ENCODE data around the gene PRSS8.

DNA sequence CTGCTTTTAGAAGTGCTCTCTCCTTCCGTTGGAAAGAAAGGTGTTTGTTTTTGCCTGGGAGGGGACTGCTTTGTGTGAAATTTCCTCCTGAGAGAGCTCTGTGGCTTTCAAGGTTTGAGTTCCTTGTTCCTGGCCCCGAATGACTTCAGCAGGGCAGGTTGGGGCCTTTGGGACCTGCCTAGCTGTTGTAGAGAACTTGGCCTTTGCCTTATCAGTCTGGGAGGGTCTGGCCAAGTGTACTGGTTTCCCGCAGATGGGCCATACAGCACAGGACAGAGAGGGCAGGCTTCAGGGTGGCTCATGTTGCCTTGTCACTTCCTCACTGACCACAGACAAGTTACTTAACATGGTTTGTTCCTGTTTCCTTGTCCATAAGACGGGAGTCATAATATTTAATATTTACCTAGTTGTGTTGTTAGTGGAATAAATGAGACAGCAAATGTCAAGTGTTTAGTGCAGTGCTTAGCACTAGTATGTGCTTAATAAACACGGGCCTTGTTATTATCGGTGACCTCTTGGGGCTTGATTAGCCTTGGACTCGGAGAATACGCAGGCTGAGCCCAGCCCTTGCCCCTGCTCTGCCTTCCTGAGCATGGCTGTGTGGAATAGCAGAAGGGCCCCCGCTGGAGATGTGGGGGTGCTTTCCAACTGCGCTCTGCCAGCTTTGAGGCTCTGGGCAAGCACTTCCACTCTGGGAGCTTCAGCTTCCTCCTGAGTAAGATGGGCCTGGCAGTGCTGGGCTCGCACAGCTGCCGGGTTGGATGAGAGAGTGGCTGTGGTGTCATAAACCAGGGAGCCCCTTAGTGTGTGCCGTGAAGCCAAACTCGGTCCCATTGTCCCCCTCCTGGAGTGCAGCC lies 6.6 kb downstream of the PRSS8 start:
- TF ChIP-seq POLR2A (IDR thresholded peaks at IDR 0.05) (no peak), EP300 (IDR thresholded peaks at IDR 0.05) (no peak)
- TF ChIP-seq, protein P1, sequence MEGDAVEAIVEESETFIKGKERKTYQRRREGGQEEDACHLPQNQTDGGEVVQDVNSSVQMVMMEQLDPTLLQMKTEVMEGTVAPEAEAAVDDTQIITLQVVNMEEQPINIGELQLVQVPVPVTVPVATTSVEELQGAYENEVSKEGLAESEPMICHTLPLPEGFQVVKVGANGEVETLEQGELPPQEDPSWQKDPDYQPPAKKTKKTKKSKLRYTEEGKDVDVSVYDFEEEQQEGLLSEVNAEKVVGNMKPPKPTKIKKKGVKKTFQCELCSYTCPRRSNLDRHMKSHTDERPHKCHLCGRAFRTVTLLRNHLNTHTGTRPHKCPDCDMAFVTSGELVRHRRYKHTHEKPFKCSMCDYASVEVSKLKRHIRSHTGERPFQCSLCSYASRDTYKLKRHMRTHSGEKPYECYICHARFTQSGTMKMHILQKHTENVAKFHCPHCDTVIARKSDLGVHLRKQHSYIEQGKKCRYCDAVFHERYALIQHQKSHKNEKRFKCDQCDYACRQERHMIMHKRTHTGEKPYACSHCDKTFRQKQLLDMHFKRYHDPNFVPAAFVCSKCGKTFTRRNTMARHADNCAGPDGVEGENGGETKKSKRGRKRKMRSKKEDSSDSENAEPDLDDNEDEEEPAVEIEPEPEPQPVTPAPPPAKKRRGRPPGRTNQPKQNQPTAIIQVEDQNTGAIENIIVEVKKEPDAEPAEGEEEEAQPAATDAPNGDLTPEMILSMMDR (IDR thresholded peaks at IDR 0.05): no peak
